Heart left ventricle (tissue), 16 donors: ENCODE data around the gene MCIDAS. TPM values are rescaled to one million over a fixed set of nuclear protein-coding genes. Genes with fewer than 3 reads are reported as not detected.

Experiments used
- ATAC-seq, 4 donors: fragments of 200-7000 bp; cut with Tn5 transposase; one replicate each; pipeline ENCODE4 v1.9.1; 2020 to 2022; ENCODE audit warnings: moderate library complexity in 4 of 4, mild to moderate bottlenecking in 3 of 4, moderate number of reproducible peaks in 1 of 4
- DNase-seq, 5 donors: peaks; one replicate each; pipeline ENCODE4 v3.0.0-alpha.2; 2020
- H3K27ac ChIP-seq, 12 donors: fragments of 200-600 bp; sonication (generic) in 4 of 12; one replicate each; pipeline versions ENCODE4 v1.5.0 to v1.8.0; 2016 to 2022; ENCODE audit warnings: mild to moderate bottlenecking in 2 of 12
- H3K27me3 ChIP-seq, 9 donors: fragments of 200-600 bp; sonication (generic) in 2 of 9; one replicate each; pipeline versions ENCODE4 v1.5.1 to v1.8.0; 2016 to 2022; ENCODE audit warnings: mild to moderate bottlenecking in 3 of 9
- H3K36me3 ChIP-seq, 9 donors: fragments of 200-600 bp; sonication (generic) in 2 of 9; one replicate each; pipeline versions ENCODE4 v1.5.0 to v1.8.0; 2018 to 2022; ENCODE audit warnings: mild to moderate bottlenecking in 2 of 9
- H3K4me1 ChIP-seq, 12 donors: fragments of 200-600 bp; sonication (generic) in 4 of 12; one replicate each; pipeline versions ENCODE4 v1.5.0 to v1.8.0; 2016 to 2022; ENCODE audit warnings: mild to moderate bottlenecking in 3 of 12
- H3K4me3 ChIP-seq, 12 donors: fragments of 200-600 bp; sonication (generic) in 4 of 12; one replicate each; pipeline versions ENCODE4 v1.5.0 to v1.8.0; 2017 to 2022; ENCODE audit warnings: mild to moderate bottlenecking in 9 of 12, moderate library complexity in 4 of 12
- H3K9me3 ChIP-seq, 12 donors: fragments of 200-600 bp; sonication (generic) in 4 of 12; one replicate each; pipeline versions ENCODE4 v1.5.0 to v1.8.0; 2016 to 2022; ENCODE audit warnings: mild to moderate bottlenecking in 1 of 12
- POLR2A ChIP-seq, 2 donors: fragments of 450-650 bp; IDR thresholded peaks; one replicate each; pipeline ENCODE4 v1.6.1; 2017; ENCODE audit warnings: antibody characterized with exemption in 2 of 2, mild to moderate bottlenecking in 2 of 2, moderate library complexity in 2 of 2
- WGBS, 4 donors: extraction: QIAGEN DNeasy Blood & Tissue Kit in 2 of 4; methylation state at CpG; one replicate each; pipeline versions ENCODE4 v1.1.5 to v1.1.7; 2013 to 2018; 5-methylcytosine and 5-hydroxymethylcytosine counted together
- intact Hi-C, 10 donors: fragments of 100-400 bp; cut with DNase I; formaldehyde crosslinking; loops; one replicate each; pipeline versions ENCODE4 v1.11.1 to v1.14.2; 2022
- polyA plus RNA-seq, 2 donors: library from polyadenylated mRNA; stranded (reverse); fragments of 200-250 nt; gene quantifications; one replicate each; pipeline ENCODE4 v1.2.3, GENCODE V29; 2013
- total RNA-seq, 9 donors: library from RNA; depleted of rRNA in 2 of 9; stranded (reverse); fragments of >200 nt in 2 of 9; fragmentation: NEBNext Ultra II Directional in 3 of 9; extraction: Animal tissue kit (Norgen Biotek cat#: 25700) in 3 of 9; gene quantifications; one replicate each; pipeline versions ENCODE4 v1.1.0 to v1.2.4, GENCODE V29; 2016 to 2023
- TF ChIP-seq, protein P1 (sequence below), 12 donors: fragments of 200-600 bp; sonication (generic) in 4 of 12; IDR thresholded peaks; one replicate each; pipeline versions ENCODE4 v1.5.0 to v1.8.0; 2018 to 2022; ENCODE audit warnings: antibody characterized with exemption in 12 of 12, mild to moderate bottlenecking in 5 of 12
- donor health status: ischemic (EF 13 %, LVEDD 7.1; RV severe dilation, severe dysfunction).
- donor health status: healthy with polysubstance abuse.
- donor health status: DM: no; HTN: yes; CAD: no.
- donor health status: DM: no; HTN: no; CAD: no.
- donor health status: ischemic (EF 25% LVEDD 6.9; RV normal size, moderate dysfunction).
- donor health status: ischemic (EF 25% LVEDD 5.7; RV mildly dilated, moderate dysfunction).
- donor health status: healthy.
- donor health status: DM: yes; HTN: yes; CAD: no.
- donor health status: ischemic (EF 35%, LVEDD 5.7; RV mildly dilated, moderate dysfunction).
- donor health status: nonischemic (EF 11% LVEDD 7.7; RV severe dilation, severe dysfunction).
- donor health status: DM: yes; HTN: yes; CAD: no.
- donor health status: PGD.
- donor health status: ischemic (EF 29% LVEDD 5.4; RV normal size, mild dysfunction).
- donor health status: nonischemic (EF 23%, LVEDD 6.1; RV moderate dilation, normal function).

Gene MCIDAS
- total and polyA plus RNA-seq, 11 donors = not detected

- TF ChIP-seq POLR2A (IDR thresholded peaks at IDR 0.05) = no peak
- TF ChIP-seq, protein P1, sequence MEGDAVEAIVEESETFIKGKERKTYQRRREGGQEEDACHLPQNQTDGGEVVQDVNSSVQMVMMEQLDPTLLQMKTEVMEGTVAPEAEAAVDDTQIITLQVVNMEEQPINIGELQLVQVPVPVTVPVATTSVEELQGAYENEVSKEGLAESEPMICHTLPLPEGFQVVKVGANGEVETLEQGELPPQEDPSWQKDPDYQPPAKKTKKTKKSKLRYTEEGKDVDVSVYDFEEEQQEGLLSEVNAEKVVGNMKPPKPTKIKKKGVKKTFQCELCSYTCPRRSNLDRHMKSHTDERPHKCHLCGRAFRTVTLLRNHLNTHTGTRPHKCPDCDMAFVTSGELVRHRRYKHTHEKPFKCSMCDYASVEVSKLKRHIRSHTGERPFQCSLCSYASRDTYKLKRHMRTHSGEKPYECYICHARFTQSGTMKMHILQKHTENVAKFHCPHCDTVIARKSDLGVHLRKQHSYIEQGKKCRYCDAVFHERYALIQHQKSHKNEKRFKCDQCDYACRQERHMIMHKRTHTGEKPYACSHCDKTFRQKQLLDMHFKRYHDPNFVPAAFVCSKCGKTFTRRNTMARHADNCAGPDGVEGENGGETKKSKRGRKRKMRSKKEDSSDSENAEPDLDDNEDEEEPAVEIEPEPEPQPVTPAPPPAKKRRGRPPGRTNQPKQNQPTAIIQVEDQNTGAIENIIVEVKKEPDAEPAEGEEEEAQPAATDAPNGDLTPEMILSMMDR (IDR thresholded peaks at IDR 0.05) = peak in 8 of 12 donors; percentile 6 to 36 (median 21)
- ATAC-seq (peak in 2 of 4 donors; percentile 45 to 59), DNase-seq (peak in 2 of 5 donors; percentile 26 to 73)
- H3K4me1 ChIP-seq = peaks cover 0 to 33% (median 17%) of the 10 kb centered on the region in 12 donors
- H3K9me3 ChIP-seq = no peaks in the 10 kb centered on the region
- WGBS, 4 donors = 5 to 11% (median 8%) methylated on average over 26 to 54 of the region's 54 CpGs
- H3K36me3 ChIP-seq = no peaks in the 10 kb centered on the region
- peaks cover 71 to 100% (median 100%) of the 10 kb centered on the region in 9 donors for H3K27me3 ChIP-seq
- H3K4me3 ChIP-seq = peak overlapping the region in 11 of 12 donors; percentile 18 to 52 (median 38)
- intact Hi-C loops = loop anchor here in 2 of 10 donors (5.0 to 10.0 kb wide), 2 partner anchors 49 to 51 kb away; partner anchors contain the start of gene CDC20B (in 1 of the 2)
- H3K27ac ChIP-seq = no peak overlapping the region
Observed at GRCh38 chr5:55226027-55226933, 835 bp downstream of the MCIDAS start.

- TF ChIP-seq POLR2A (IDR thresholded peaks at IDR 0.05) = no peak
- TF ChIP-seq, protein P1 (IDR thresholded peaks at IDR 0.05) = no peak
- no peaks in the 10 kb centered on the region for H3K36me3 ChIP-seq
- H3K27me3 ChIP-seq = peaks cover 73 to 100% (median 100%) of the 10 kb centered on the region in 9 donors
- no peak overlapping the region for H3K27ac ChIP-seq
- DNase-seq = no peak
- no peaks in the 10 kb centered on the region for H3K9me3 ChIP-seq
- H3K4me3 ChIP-seq = no peak overlapping the region
- peaks cover 0 to 39% (median 17%) of the 10 kb centered on the region in 12 donors for H3K4me1 ChIP-seq
- ATAC-seq = no peak
- intact Hi-C loops = loop anchor here in 2 of 10 donors (5.0 to 10.0 kb wide), 2 partner anchors 48 to 51 kb away; partner anchors contain the start of gene CDC20B (in 1 of the 2)
Observed at GRCh38 chr5:55225346-55225745, 1.8 kb downstream of the MCIDAS start.

- Histone ChIP-seq H3K4me3 (peak overlapping the region in 1 of 12 donors; percentile 36), H3K27me3 (peaks cover 66 to 100% (median 99%) of the 10 kb centered on the region in 9 donors), H3K36me3 (no peaks in the 10 kb centered on the region), H3K27ac (no peak overlapping the region), H3K4me1 (peaks cover 0 to 43% (median 19%) of the 10 kb centered on the region in 12 donors), H3K9me3 (no peaks in the 10 kb centered on the region)
- 50 to 61% (median 59%) methylated on average over 7 of the region's 7 CpGs for WGBS, 4 donors
- no peak for TF ChIP-seq POLR2A (IDR thresholded peaks at IDR 0.05)
- TF ChIP-seq, protein P1 (IDR thresholded peaks at IDR 0.05) = no peak
- ATAC-seq (no peak), DNase-seq (no peak)
- intact Hi-C loops = loop anchor here in 1 of 10 donors (10.0 kb wide), 1 partner anchor 49 kb away; the partner anchor contains the start of gene CDC20B
Observed at GRCh38 chr5:55223812-55224240, 3.3 kb downstream of the MCIDAS start.
